Measurements from ENCODE around the gene TFB1M. TPM values are rescaled to one million over a fixed set of nuclear protein-coding genes. Genes with fewer than 3 reads are reported as not detected.
"Not testable (repeated sequence)": the region's sequence is repeated elsewhere in the genome, so short reads cannot be mapped to it uniquely, and the experiment has no call there.

Gene TFB1M
- total RNA-seq, 1 experiment from 2014 or later, result 45.0 TPM

DNA sequence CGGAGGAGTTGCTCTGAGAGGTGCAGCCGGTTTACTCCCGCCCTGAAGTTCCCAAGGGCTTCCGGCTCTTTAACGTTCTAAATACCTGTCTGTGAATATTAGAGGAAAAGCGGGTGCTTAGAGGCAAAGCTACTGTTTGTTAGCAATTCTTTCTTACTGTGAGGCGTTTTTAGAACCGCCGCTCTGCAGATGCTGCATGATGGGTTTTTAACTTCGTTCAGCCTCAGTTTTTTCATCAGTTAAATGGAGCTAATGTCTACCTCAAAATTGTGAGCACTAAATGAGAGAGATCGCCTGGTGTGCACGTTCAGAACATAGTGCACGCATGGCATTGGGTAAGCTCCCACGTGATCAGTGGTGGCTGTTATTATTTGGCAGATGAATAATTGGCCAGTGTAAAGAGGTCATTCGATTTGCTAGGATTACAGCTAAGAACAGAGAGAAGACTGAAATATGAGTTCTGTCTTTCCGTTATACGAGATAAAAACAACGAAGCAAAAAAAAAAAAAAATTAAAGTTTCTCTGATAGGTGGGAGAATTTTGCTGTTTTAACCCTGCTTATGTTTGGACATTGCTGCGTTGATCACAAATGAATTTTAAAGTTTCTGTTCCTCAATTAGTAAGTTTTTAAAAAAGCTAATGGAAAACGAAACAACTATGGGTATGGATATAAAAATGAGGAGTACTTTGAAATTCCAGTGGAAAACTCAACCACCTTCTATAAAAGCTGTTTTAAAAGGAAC, 660 bp upstream of the TFB1M start:
- peak; percentile 91 for DNase-seq
- peak overlapping the region; percentile 68 for H3K9ac ChIP-seq (ENCODE audit: low read length)

GRCh38 chr6:155313602-155314091, 637 bp downstream of the TFB1M start:
- peak; percentile 70 for DNase-seq
- peak overlapping the region; percentile 49 for H3K27ac ChIP-seq (ENCODE audit: low read length)
- H2AFZ ChIP-seq (ENCODE audit: low read length), result peak overlapping the region; percentile 46; the same call in 1 of the 2 replicates

More for the DNA sequence above, 660 bp upstream of the TFB1M start:
- Histone ChIP-seq H3K4me2 (ENCODE audit: low read depth, low read length, poor library complexity, severe bottlenecking) (peak overlapping the region; percentile 85), H3K79me2 (ENCODE audit: low read length) (peaks cover 43% of the 10 kb centered on the region), H3K4me3 (ENCODE audit: low read length) (peak overlapping the region; percentile 69), H3K9me2 (replicated peaks; ENCODE audit: insufficient read depth, low read length) (no peaks in the 10 kb centered on the region), H3K4me1 (ENCODE audit: low read length) (peaks cover 35% of the 10 kb centered on the region), H3K36me3 (ENCODE audit: insufficient read depth, low read length) (peaks cover 26% of the 10 kb centered on the region), H2AFZ (ENCODE audit: low read length) (peak overlapping the region; percentile 44), H3K27ac (ENCODE audit: low read length) (peak overlapping the region; percentile 87), H4K20me1 (ENCODE audit: insufficient read depth, low read depth, low read length) (no peaks in the 10 kb centered on the region), H3K9me3 (ENCODE audit: low read length) (no peaks in the 10 kb centered on the region), H3K27me3 (ENCODE audit: low read length) (no peaks in the 10 kb centered on the region)

DNA sequence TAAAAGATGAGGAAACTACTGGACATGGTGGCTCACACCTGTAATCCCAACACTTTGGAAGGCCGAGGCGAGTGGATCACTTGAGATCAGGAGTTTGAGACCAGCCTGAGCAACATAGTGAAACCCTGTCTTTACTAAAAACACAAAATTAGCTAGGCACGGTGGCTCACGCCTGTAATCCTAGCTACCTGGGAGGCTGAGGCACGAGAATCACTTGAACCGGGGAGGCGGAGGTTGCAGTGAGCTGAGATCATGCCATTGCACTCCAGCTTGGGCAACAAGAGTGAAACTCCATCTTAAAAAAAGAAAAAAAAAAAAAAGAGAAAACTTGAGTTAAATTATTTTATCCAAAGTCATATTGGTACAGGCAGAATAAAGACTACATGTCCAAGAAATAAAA, 1.3 kb downstream of the TFB1M start:
- H3K9ac ChIP-seq (ENCODE audit: low read length), result peak overlapping the region; percentile 97
- peak overlapping the region; percentile 96 for H3K4me3 ChIP-seq (ENCODE audit: low read length)
- peak overlapping the region; percentile 89 for H3K4me2 ChIP-seq (ENCODE audit: low read depth, low read length, poor library complexity, severe bottlenecking)
- H4K20me1 ChIP-seq (ENCODE audit: insufficient read depth, low read depth, low read length); DNase-seq; H3K9me2 ChIP-seq (replicated peaks; ENCODE audit: insufficient read depth, low read length); H3K27me3 ChIP-seq (ENCODE audit: low read length); H3K27ac ChIP-seq (ENCODE audit: low read length); H2AFZ ChIP-seq (ENCODE audit: low read length); H3K9me3 ChIP-seq (ENCODE audit: low read length): not testable (repeated sequence)
- H3K4me1 ChIP-seq (ENCODE audit: low read length), result peaks cover 39% of the 10 kb centered on the region
- H3K79me2 ChIP-seq (ENCODE audit: low read length), result peaks cover 61% of the 10 kb centered on the region
- peaks cover 46% of the 10 kb centered on the region for H3K36me3 ChIP-seq (ENCODE audit: insufficient read depth, low read length)

More at GRCh38 chr6:155313602-155314091, 637 bp downstream of the TFB1M start:
- no peaks in the 10 kb centered on the region for H3K9me2 ChIP-seq (replicated peaks; ENCODE audit: insufficient read depth, low read length)
- H3K9me3 ChIP-seq (ENCODE audit: low read length), result no peaks in the 10 kb centered on the region
- H3K4me1 ChIP-seq (ENCODE audit: low read length), result peaks cover 39% of the 10 kb centered on the region
- peaks cover 39% of the 10 kb centered on the region for H3K36me3 ChIP-seq (ENCODE audit: insufficient read depth, low read length)
- peak overlapping the region; percentile 96 for H3K4me3 ChIP-seq (ENCODE audit: low read length)
- no peaks in the 10 kb centered on the region for H3K27me3 ChIP-seq (ENCODE audit: low read length)
- no peaks in the 10 kb centered on the region for H4K20me1 ChIP-seq (ENCODE audit: insufficient read depth, low read depth, low read length)
- H3K79me2 ChIP-seq (ENCODE audit: low read length), result peaks cover 54% of the 10 kb centered on the region
- peak overlapping the region; percentile 97 for H3K9ac ChIP-seq (ENCODE audit: low read length)
- peak overlapping the region; percentile 89 for H3K4me2 ChIP-seq (ENCODE audit: low read depth, low read length, poor library complexity, severe bottlenecking)

- DNase-seq, result no peak
- H3K36me3 ChIP-seq (ENCODE audit: insufficient read depth, low read length), result peaks cover 57% of the 10 kb centered on the region
- no peak overlapping the region for H2AFZ ChIP-seq (ENCODE audit: low read length)
- H4K20me1 ChIP-seq (ENCODE audit: insufficient read depth, low read depth, low read length), result no peaks in the 10 kb centered on the region
- H3K27ac ChIP-seq (ENCODE audit: low read length), result no peak overlapping the region
- H3K4me2 ChIP-seq (ENCODE audit: low read depth, low read length, poor library complexity, severe bottlenecking), result no peak overlapping the region
- H3K9me2 ChIP-seq (replicated peaks; ENCODE audit: insufficient read depth, low read length), result no peaks in the 10 kb centered on the region
- H3K27me3 ChIP-seq (ENCODE audit: low read length), result no peaks in the 10 kb centered on the region
- H3K4me3 ChIP-seq (ENCODE audit: low read length), result no peak overlapping the region
- H3K79me2 ChIP-seq (ENCODE audit: low read length), result peaks cover 73% of the 10 kb centered on the region
- no peak overlapping the region for H3K9ac ChIP-seq (ENCODE audit: low read length)
- H3K4me1 ChIP-seq (ENCODE audit: low read length), result peaks cover 35% of the 10 kb centered on the region
- no peaks in the 10 kb centered on the region for H3K9me3 ChIP-seq (ENCODE audit: low read length)
Measured at GRCh38 chr6:155311583-155311982, 2.7 kb downstream of the TFB1M start.

- Histone ChIP-seq H3K9me3 (ENCODE audit: low read length) (no peaks in the 10 kb centered on the region), H3K4me2 (ENCODE audit: low read depth, low read length, poor library complexity, severe bottlenecking) (no peak overlapping the region), H3K4me3 (ENCODE audit: low read length) (no peak overlapping the region), H3K9me2 (replicated peaks; ENCODE audit: insufficient read depth, low read length) (no peaks in the 10 kb centered on the region), H3K9ac (ENCODE audit: low read length) (no peak overlapping the region), H3K27ac (ENCODE audit: low read length) (no peak overlapping the region), H3K36me3 (ENCODE audit: insufficient read depth, low read length) (peaks cover 62% of the 10 kb centered on the region), H2AFZ (ENCODE audit: low read length) (no peak overlapping the region), H3K79me2 (ENCODE audit: low read length) (peaks cover 78% of the 10 kb centered on the region), H3K4me1 (ENCODE audit: low read length) (peaks cover 34% of the 10 kb centered on the region), H3K27me3 (ENCODE audit: low read length) (no peaks in the 10 kb centered on the region), H4K20me1 (ENCODE audit: insufficient read depth, low read depth, low read length) (no peaks in the 10 kb centered on the region)
- no peak for DNase-seq
Measured at GRCh38 chr6:155311086-155311485, 3.2 kb downstream of the TFB1M start.

DNA sequence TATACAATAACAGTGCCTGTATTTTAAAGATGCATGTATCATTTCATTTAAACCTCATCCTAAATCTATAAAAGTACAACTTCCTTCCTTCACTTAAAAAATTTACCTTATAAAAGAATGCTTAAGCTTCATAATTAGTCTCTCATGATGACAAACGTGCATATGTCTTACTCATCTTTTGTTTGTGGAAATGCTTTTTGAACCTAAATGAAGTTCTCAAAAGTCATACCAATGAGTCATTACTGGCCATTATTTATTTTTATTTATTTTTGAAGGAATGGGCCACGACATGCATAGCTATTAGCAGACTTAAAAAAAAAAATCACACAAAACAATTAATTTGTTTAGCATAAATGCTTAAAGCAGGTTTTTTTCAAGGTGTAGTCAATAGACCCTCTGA, 3.7 kb downstream of the TFB1M start:
- Histone ChIP-seq H3K9me3 (ENCODE audit: low read length) (no peaks in the 10 kb centered on the region), H3K9me2 (replicated peaks; ENCODE audit: insufficient read depth, low read length) (no peaks in the 10 kb centered on the region), H3K4me3 (ENCODE audit: low read length) (no peak overlapping the region), H3K36me3 (ENCODE audit: insufficient read depth, low read length) (peaks cover 66% of the 10 kb centered on the region), H3K9ac (ENCODE audit: low read length) (no peak overlapping the region), H3K79me2 (ENCODE audit: low read length) (peaks cover 82% of the 10 kb centered on the region), H3K4me2 (ENCODE audit: low read depth, low read length, poor library complexity, severe bottlenecking) (no peak overlapping the region), H3K27me3 (ENCODE audit: low read length) (no peaks in the 10 kb centered on the region), H3K4me1 (ENCODE audit: low read length) (peaks cover 32% of the 10 kb centered on the region), H4K20me1 (ENCODE audit: insufficient read depth, low read depth, low read length) (no peaks in the 10 kb centered on the region), H3K27ac (ENCODE audit: low read length) (no peak overlapping the region), H2AFZ (ENCODE audit: low read length) (no peak overlapping the region)
- no peak for DNase-seq

- Histone ChIP-seq H2AFZ (ENCODE audit: low read length) (no peak overlapping the region), H3K36me3 (ENCODE audit: insufficient read depth, low read length) (peaks cover 73% of the 10 kb centered on the region), H3K27me3 (ENCODE audit: low read length) (no peaks in the 10 kb centered on the region), H4K20me1 (ENCODE audit: insufficient read depth, low read depth, low read length) (no peaks in the 10 kb centered on the region), H3K9me2 (replicated peaks; ENCODE audit: insufficient read depth, low read length) (no peaks in the 10 kb centered on the region), H3K4me3 (ENCODE audit: low read length) (no peak overlapping the region), H3K9me3 (ENCODE audit: low read length) (no peaks in the 10 kb centered on the region), H3K9ac (ENCODE audit: low read length) (no peak overlapping the region), H3K79me2 (ENCODE audit: low read length) (peaks cover 88% of the 10 kb centered on the region), H3K4me2 (ENCODE audit: low read depth, low read length, poor library complexity, severe bottlenecking) (no peak overlapping the region), H3K4me1 (ENCODE audit: low read length) (peaks cover 23% of the 10 kb centered on the region), H3K27ac (ENCODE audit: low read length) (no peak overlapping the region)
- DNase-seq, result no peak
Measured at GRCh38 chr6:155309150-155309549, 5.1 kb downstream of the TFB1M start.

- no peak overlapping the region for H3K4me3 ChIP-seq (ENCODE audit: low read length)
- H3K9ac ChIP-seq (ENCODE audit: low read length), result no peak overlapping the region
- H3K9me3 ChIP-seq (ENCODE audit: low read length), result no peaks in the 10 kb centered on the region
- DNase-seq, result no peak
- H3K79me2 ChIP-seq (ENCODE audit: low read length), result peaks cover 83% of the 10 kb centered on the region
- H4K20me1 ChIP-seq (ENCODE audit: insufficient read depth, low read depth, low read length), result no peaks in the 10 kb centered on the region
- H3K4me1 ChIP-seq (ENCODE audit: low read length), result peaks cover 9% of the 10 kb centered on the region
- H2AFZ ChIP-seq (ENCODE audit: low read length), result no peak overlapping the region
- no peak overlapping the region for H3K4me2 ChIP-seq (ENCODE audit: low read depth, low read length, poor library complexity, severe bottlenecking)
- H3K27me3 ChIP-seq (ENCODE audit: low read length), result no peaks in the 10 kb centered on the region
- no peak overlapping the region for H3K27ac ChIP-seq (ENCODE audit: low read length)
- peaks cover 78% of the 10 kb centered on the region for H3K36me3 ChIP-seq (ENCODE audit: insufficient read depth, low read length)
- no peaks in the 10 kb centered on the region for H3K9me2 ChIP-seq (replicated peaks; ENCODE audit: insufficient read depth, low read length)
Measured at GRCh38 chr6:155306958-155307357, 7.3 kb downstream of the TFB1M start.

Data from Karpas-422 (cell line).